ENCODE measurements around the gene STARD13.
"Not testable (repeated sequence)": the region's sequence is repeated elsewhere in the genome, so short reads cannot be mapped to it uniquely, and the experiment has no call there.

DNA sequence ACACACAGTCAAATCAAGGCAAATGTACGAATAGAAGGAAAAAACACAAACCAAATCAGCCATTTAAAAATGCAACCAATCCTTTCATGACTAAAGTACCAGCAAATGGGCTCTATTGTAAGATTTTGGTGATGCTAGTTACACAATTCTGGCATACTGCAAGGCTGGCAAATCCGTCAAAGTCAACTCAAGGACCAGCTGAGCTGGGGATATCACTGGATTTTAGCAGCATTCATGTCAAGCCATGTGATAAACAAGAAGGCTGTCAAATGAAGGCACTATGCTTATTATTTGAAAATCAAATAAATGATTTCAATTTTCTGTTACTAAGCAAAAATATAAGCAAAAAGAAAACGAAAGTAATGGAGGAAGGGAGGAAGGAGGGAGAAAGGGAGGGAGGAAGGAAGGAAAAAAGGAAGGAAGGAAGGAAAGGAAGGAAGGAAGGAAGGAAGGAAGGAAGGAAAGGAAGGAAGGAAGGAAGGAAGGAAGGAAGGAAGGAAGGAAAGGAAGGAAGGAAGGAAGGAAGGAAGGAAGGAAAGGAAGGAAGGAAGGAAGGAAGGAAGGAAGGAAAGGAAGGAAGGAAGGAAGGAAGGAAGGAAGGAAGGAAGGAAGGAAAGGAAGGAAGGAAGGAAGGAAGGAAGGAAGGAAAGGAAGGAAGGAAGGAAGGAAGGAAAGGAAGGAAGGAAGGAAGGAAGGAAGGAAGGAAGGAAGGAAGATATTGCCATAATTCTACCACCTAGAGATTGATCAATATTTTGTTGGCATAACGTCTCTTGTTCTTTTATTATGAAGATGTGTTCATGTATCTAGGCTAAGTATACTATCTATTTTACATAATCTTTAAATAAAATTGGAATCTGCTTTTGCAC, 108.0 kb downstream of the STARD13 start:
- TF ChIP-seq, protein P1, sequence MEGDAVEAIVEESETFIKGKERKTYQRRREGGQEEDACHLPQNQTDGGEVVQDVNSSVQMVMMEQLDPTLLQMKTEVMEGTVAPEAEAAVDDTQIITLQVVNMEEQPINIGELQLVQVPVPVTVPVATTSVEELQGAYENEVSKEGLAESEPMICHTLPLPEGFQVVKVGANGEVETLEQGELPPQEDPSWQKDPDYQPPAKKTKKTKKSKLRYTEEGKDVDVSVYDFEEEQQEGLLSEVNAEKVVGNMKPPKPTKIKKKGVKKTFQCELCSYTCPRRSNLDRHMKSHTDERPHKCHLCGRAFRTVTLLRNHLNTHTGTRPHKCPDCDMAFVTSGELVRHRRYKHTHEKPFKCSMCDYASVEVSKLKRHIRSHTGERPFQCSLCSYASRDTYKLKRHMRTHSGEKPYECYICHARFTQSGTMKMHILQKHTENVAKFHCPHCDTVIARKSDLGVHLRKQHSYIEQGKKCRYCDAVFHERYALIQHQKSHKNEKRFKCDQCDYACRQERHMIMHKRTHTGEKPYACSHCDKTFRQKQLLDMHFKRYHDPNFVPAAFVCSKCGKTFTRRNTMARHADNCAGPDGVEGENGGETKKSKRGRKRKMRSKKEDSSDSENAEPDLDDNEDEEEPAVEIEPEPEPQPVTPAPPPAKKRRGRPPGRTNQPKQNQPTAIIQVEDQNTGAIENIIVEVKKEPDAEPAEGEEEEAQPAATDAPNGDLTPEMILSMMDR (IDR thresholded peaks at IDR 0.05; ENCODE audit: low read depth, low read length, missing input control), result not testable (repeated sequence)
- not testable (repeated sequence) for TF ChIP-seq RXRA (IDR thresholded peaks at IDR 0.05)

All from liver (tissue), 3 donors.